HG03280 (cell line): ENCODE data around the gene DAGLA.
"Not testable (repeated sequence)": the region's sequence is repeated elsewhere in the genome, so short reads cannot be mapped to it uniquely, and the experiment has no call there.

Source experiments
- ATAC-seq: cut with Tn5 transposase; IDR thresholded peaks from one replicate; pipeline ENCODE4 v1.9.1; 2021; ENCODE audit warnings: mild to moderate bottlenecking, moderate library complexity; ENCODE audit not compliant: unreplicated experiment

DAGLA gene

DNA sequence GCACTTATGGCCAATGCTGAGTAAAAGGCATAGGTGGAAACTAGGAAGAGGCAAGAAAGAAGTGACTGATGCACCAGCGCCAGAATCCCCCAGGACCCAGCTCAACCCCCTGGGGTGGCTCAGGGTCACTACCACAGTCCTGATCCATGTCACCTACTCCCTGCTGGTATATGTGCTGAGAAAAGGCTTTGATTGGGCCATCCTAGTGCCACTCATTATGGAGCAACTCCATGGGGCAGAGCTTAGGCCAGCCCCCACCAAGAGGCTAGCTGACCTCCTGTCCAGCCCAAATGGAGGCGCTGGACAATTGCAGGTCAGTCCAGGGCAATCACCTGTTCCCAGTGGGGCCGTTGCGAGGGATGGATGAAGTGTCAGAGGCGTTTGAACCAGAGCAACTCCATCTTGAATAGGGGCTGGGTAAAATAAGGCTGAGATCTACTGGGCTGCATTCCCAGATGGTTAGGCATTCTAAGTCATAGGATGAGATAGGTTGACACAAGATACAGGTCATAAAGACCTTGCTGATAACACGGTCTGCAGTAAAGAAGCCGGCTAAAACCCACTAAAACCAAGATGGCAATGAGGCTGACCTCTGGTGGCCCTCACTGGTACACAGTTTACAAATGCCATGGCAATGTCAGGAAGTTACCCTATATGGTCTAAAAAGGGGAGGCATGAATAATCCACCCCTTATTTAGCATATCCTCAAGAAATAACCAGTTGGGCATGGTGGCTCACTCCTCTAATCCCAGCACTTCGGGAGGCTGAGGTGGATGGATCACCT lies 20.6 kb upstream of the DAGLA start:
- ATAC-seq = no peak

DNA sequence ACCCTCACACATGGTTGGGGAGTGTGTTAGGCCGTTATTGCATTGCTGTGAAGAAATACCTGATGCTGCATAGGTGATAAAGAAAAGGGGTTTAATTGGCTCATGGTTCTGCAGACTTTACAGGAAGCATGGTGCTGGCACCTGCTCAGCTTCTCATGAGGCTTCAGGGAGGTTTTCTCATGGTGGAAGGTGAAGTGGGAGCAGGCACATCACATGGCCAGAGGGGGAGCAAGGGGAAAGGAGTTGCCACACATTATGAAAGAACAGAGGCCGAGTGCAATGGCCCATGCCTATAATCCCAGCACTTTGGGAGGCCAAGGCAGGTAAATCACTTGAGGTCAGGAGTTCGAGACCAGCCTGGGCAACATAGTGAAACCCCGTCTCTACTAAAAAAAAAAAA lies 19.2 kb upstream of the DAGLA start:
- ATAC-seq = not testable (repeated sequence)

- no peak for ATAC-seq
These were observed 13.4 kb upstream of the DAGLA start for GRCh38 chr11:61666684-61667297.

DNA sequence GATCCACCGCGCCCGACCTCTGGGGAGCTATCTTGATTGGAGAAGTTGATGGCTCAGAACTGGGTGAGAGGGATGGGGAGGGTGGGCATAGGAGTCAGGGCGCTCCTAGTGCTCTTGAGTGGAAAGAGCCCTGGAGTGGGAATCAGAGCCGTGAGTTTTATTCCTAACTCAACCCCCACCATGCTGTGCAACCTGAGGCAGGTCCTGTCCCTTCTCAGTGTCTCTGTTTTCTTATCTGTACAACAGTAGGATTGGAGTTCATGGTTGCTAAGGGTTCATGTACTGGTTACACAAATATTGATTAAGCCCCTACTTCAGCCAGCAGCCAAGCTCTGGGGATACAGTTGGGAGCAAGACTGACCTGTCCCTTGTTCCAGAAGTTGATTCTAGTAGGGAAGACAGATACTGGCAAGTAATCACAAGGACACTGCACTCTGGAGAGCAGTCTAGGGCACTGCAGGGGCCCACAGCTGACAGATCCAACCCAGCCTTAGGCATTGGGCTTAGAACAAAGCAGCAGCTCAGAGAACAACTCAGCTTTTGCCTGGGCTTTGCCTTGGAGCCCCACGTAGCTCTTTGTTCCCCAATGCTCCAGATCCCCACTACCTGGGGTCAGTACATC lies 12.4 kb upstream of the DAGLA start:
- no peak for ATAC-seq

GRCh38 chr11:61669417-61669816 lies 10.8 kb upstream of the DAGLA start:
- ATAC-seq = no peak

DNA sequence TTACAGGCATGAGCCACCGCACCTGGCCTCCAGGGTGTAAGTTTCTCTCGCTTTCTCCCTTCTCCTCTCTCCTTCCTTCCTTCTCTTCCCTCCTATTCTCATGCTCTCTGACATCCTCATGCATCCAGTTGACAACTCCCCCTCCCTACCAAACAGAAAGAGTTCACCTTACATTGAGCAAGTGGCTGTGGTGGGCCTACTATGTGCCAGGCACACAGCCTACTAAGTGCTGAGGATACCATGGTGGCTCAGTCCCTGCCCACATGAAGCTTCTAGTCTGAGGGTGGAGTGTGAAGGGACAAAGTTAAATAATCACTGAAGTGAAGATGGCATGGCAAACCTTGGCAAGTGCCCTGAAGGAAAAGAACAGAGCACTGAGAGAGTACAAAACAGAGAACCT lies 9.6 kb upstream of the DAGLA start:
- ATAC-seq = no peak

GRCh38 chr11:61671527-61671926 lies 8.7 kb upstream of the DAGLA start:
- no peak for ATAC-seq

- not testable (repeated sequence) for ATAC-seq
These were observed 6.2 kb upstream of the DAGLA start for GRCh38 chr11:61673946-61674467.

DNA sequence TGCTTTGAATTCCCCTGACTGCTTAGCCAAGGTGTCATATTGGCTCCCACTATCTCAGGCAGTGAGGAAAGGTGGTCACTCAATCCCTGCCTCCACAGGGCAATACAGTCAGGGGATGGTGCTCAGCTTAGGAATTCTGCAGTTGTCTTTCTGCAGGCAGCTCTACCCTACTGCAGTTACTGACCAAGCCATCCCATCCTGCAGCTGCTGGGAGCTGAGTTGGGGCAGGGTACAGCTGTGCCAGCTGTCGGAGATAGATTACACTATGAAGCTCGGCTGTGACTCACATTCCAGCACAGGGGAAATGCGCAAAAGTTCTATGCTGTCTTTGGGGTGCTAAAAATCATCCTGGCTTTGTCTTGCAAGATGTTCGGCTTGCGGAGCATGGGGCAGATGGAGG lies 4.4 kb upstream of the DAGLA start:
- no peak for ATAC-seq

GRCh38 chr11:61679296-61679695 lies 895 bp upstream of the DAGLA start:
- ATAC-seq = no peak

- ATAC-seq = no peak
These were observed 531 bp downstream of the DAGLA start for GRCh38 chr11:61680622-61681221.

GRCh38 chr11:61682093-61682732 lies 2.0 kb downstream of the DAGLA start:
- no peak for ATAC-seq

- ATAC-seq = no peak
These were observed 2.9 kb downstream of the DAGLA start for GRCh38 chr11:61682906-61683675.

- ATAC-seq = no peak
These were observed 4.0 kb downstream of the DAGLA start for GRCh38 chr11:61683961-61684869.

DNA sequence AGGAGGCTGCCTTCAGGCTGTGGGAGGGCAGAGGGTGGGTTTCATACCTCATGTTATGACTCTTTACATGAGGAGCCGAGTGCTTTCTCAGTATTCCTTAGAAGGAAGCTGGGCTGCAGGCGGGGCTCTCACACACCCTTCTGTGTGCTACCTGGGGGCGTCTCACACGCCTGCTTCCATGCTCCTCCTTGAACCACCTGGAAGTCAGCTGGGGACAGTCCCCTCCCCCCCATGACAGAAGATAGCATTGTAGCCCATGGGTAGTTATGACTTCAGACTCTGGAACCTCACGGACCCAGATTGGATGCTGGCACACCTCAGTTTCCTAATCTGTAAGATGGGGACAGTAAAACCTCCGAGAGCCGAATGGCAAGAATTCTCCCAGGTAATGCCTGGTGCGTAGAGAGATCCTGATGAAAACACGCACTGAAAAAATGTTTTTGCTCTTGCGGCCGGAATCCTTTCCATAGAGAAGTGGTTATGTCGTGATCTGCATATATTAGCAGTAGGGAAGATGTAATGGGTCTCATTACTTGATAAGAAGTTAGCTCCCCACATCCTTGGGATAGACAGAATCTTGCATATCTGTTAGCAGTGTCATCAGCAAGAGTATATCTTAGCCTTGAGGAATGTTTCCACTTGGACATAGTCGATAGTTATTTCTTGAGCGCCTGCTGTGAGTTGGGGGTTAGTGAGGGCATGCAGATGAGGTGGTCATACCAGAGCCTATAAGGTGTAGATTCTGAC lies 4.9 kb downstream of the DAGLA start:
- ATAC-seq = no peak

- no peak for ATAC-seq
These were observed 5.4 kb downstream of the DAGLA start for GRCh38 chr11:61685617-61685967.

DNA sequence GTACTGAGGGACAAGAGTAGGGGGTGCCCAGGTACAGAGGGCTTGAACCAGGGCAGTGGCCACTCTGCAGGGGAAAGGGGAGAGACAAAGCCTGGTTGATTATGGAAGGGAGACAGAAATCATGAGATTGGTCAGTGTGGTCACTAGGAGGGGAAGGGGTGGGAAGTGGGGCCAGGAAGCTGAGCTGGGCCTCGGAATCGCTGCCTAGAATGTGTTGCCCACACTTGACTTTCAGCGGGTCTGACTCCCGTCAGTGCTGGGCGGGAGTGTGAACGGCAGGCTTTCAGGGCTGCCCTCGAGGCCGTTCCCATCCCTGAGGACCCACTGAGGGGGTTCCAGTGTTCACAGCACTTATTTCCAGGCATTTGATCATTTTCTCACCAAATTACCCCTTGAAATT lies 5.9 kb downstream of the DAGLA start:
- no peak for ATAC-seq

DNA sequence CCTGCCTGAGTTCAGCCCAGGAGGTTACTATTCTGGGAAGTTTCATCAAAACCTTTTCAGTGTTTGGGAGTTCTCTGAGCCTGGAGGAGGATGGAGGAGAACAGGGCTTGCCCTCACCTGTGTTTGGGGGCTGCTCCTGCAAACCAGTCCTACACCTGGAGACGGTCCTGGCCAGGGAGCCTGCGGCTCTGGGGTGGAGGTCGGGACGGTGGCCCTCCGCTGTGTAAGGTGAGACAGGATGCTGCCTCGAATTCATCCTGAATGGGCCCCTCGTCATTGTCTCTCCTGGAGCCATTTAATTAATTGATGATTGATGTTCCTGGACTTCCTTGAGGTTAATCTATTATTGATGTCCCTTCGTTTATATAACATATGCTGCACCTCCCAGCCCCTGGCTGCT lies 6.3 kb downstream of the DAGLA start:
- no peak for ATAC-seq

DNA sequence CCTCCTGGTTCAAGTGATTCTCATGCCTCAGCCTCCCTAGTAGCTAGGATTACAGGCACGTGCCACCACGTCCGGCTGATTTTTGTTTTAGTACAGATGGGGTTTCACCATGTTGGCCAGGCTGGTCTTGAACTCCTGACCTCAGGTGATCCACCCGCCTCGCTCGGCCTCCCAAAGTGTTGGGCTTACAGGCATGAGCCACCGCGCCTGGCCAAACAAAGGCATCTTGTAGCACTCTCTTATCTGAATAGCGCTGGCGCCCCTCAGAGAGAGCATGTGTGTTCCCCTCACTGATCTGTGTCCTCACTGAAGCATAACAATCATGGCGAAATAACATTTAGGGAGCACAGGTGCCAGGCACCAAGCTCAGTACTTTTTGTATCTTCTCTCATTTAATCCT lies 7.2 kb downstream of the DAGLA start:
- no peak for ATAC-seq
